K562 (cell line): Measurements from ENCODE around the gene U2AF1L4. TPM values are rescaled to one million over a fixed set of nuclear protein-coding genes. Genes with fewer than 3 reads are reported as not detected.

Experiments used
- ATAC-seq: fragments of 200-7000 bp; cut with Tn5 transposase; 3 replicates; pipeline ENCODE4 v1.9.1; 2020; ENCODE audit warnings: moderate library complexity
- BruUV-seq: library from RNA; stranded (reverse); fragments of 400-500 nt; replicated peaks from 2 replicates; lab custom pipeline; 2021; lab: Mats Ljungman, UMichigan
- CTCF ChIA-PET: fragments of 300-600 bp; formaldehyde crosslinking; extraction: SDS; loops from one replicate; lab custom pipeline; 2021; ENCODE audit warnings: low intra/inter-chr PET ratio; lab: Yijun Ruan, JAX
- POLR2A ChIA-PET: fragments of 300-600, 350-650 bp; sonication (Branson Sonifier 250); formaldehyde crosslinking; extraction: SDS; loops from one replicate; lab custom pipeline; 2021; ENCODE audit warnings: antibody characterized with exemption, inconsistent platforms; lab: Yijun Ruan, JAX
- DNase-seq, 4 experiments: peaks; one replicate each; pipeline versions ENCODE4 v3.0.0 to v3.0.0-alpha.2; 2011 to 2018; ENCODE audit warnings: low spot score in 3 of 4, mixed read lengths in 3 of 4; ENCODE audit errors: extremely low read depth in 1 of 4
- FAIRE-seq: peaks from 2 replicates; lab custom pipeline; 2011; peaks lifted over from hg19 to GRCh38; lab: Jason Lieb, UNC
- H2AFZ ChIP-seq: 2 replicates; pipeline ENCODE4 v1.6.0; 2011; ENCODE audit warnings: low read depth, low read length, control low read depth, inconsistent platforms
- H3K27ac ChIP-seq: fragments of 200-600 bp; 3 replicates; pipeline ENCODE4 v1.8.0; 2011; ENCODE audit warnings: low read depth, mild to moderate bottlenecking, control low read depth, inconsistent platforms, low read length, moderate library complexity, mixed read lengths; ENCODE audit errors: extremely low read depth
- H3K27me3 ChIP-seq, 2 experiments: fragments of 300-600 bp in 1 of 2; 2 replicates in 1 of 2; 3 replicates in 1 of 2; pipeline versions ENCODE4 v1.6.0 to v1.8.0; 2011; ENCODE audit warnings: inconsistent platforms in 2 of 2, low read length in 2 of 2, mild to moderate bottlenecking in 1 of 2, mixed read lengths in 1 of 2, moderate library complexity in 1 of 2; ENCODE audit not compliant: control insufficient read depth in 2 of 2, insufficient read depth in 2 of 2
- H3K36me3 ChIP-seq: fragments of 300-600 bp; 3 replicates; pipeline ENCODE4 v1.8.0; 2011; ENCODE audit warnings: mild to moderate bottlenecking, low read length, inconsistent platforms; ENCODE audit not compliant: control insufficient read depth, insufficient read depth
- H3K4me1 ChIP-seq, 2 experiments: fragments of 200-600 bp in 1 of 2; replicated peaks in 1 of 2; 2 replicates in 1 of 2; 3 replicates in 1 of 2; pipeline versions ENCODE4 v1.5.1 to v1.8.0; 2011; ENCODE audit warnings: inconsistent platforms in 2 of 2, low read length in 2 of 2, mild to moderate bottlenecking in 1 of 2, mixed read lengths in 1 of 2, moderate library complexity in 1 of 2; ENCODE audit not compliant: control insufficient read depth in 2 of 2, insufficient read depth in 2 of 2
- H3K4me2 ChIP-seq: 2 replicates; pipeline ENCODE4 v1.6.1; 2011; ENCODE audit warnings: low read length, control low read depth, inconsistent platforms, mixed read lengths; ENCODE audit not compliant: insufficient read depth
- H3K4me3 ChIP-seq: fragments of 200-600 bp; sonication (generic), shearing (Covaris generic); 2 replicates; pipeline ENCODE4 v1.5.1; 2016; ENCODE audit warnings: control low read depth, inconsistent platforms
- H3K79me2 ChIP-seq: fragments of 200-600 bp; 3 replicates; pipeline ENCODE4 v1.8.0; 2011; ENCODE audit warnings: low read length, inconsistent platforms; ENCODE audit not compliant: control insufficient read depth, insufficient read depth
- H3K9ac ChIP-seq, 2 experiments: 2 replicates each; pipeline versions ENCODE4 v1.6.0 to v1.6.1; 2011; ENCODE audit warnings: low read depth in 2 of 2, low read length in 2 of 2, control low read depth in 1 of 2, inconsistent platforms in 1 of 2, mild to moderate bottlenecking in 1 of 2, mixed read lengths in 1 of 2; ENCODE audit not compliant: insufficient read depth in 1 of 2
- H3K9me1 ChIP-seq: one replicate; pipeline ENCODE4 v1.6.0; 2011; ENCODE audit warnings: inconsistent platforms, mild to moderate bottlenecking, low read length, moderate library complexity; ENCODE audit not compliant: control insufficient read depth, insufficient read depth
- H3K9me3 ChIP-seq: replicated peaks from 2 replicates; pipeline ENCODE4 v1.5.1; 2011; ENCODE audit warnings: low read depth, low read length, inconsistent platforms; ENCODE audit not compliant: control insufficient read depth, insufficient read depth
- H4K20me1 ChIP-seq: replicated peaks from 2 replicates; pipeline ENCODE4 v1.6.1; 2011; ENCODE audit warnings: low read length, inconsistent platforms, mixed read lengths; ENCODE audit not compliant: control insufficient read depth, insufficient read depth
- BMI1 ChIP-seq: fragments of 150-350 bp; IDR thresholded peaks from 2 replicates; pipeline ENCODE4 v1.6.1; 2014; ENCODE audit warnings: low read length
- JUNB ChIP-seq: fragments of 450-650 bp; formaldehyde crosslinking; conservative IDR thresholded peaks from 2 replicates; pipeline ENCODE4 v1.4.0; 2020; ENCODE audit warnings: mild to moderate bottlenecking
- MTF1 ChIP-seq: fragments of 250-450 bp; sonication (Bioruptor Pico); IDR thresholded peaks from 2 replicates; pipeline ENCODE4 v1.9.0; 2021; ENCODE audit warnings: moderate library complexity, mild to moderate bottlenecking, inconsistent platforms, borderline replicate concordance
- POLR2G ChIP-seq: fragments of 200-400 bp; formaldehyde crosslinking; IDR thresholded peaks from 2 replicates; pipeline ENCODE4 v1.6.1; 2017; ENCODE audit warnings: low read depth, mild to moderate bottlenecking, antibody characterized with exemption, low read length, moderate library complexity
- RBFOX2 ChIP-seq: fragments of 200-400 bp; formaldehyde crosslinking; IDR thresholded peaks from 2 replicates; pipeline ENCODE4 v1.6.1; 2017; ENCODE audit warnings: low read depth, mild to moderate bottlenecking, low read length, moderate library complexity
- RBM39 ChIP-seq: fragments of 200-400 bp; formaldehyde crosslinking; optimal IDR thresholded peaks from 2 replicates; pipeline ENCODE3; 2018; ENCODE audit warnings: low read depth, low read length
- SMARCC2 ChIP-seq: fragments of 450-650 bp; IDR thresholded peaks from 2 replicates; pipeline ENCODE4 v1.6.1; 2017; ENCODE audit warnings: antibody characterized with exemption, moderate library complexity, mild to moderate bottlenecking, low read depth
- WGBS: fragments of 100-300 bp; shearing (Covaris generic); methylation state at CpG from one replicate; pipeline ENCODE4 v1.1.6; 2016; ENCODE audit warnings: low coverage, mixed read lengths; ENCODE audit not compliant: insufficient coverage; ENCODE audit errors: missing lambda C conversion rate; 5-methylcytosine and 5-hydroxymethylcytosine counted together
- in situ Hi-C: fragments of 300-500 bp; cut with MboI; formaldehyde crosslinking; loops from 4 replicates; pipeline ENCODE4 v1.15.0; 2018; ENCODE audit warnings: inconsistent platforms, mixed read lengths
- intact Hi-C: fragments of 100-400 bp; cut with micrococcal nuclease; formaldehyde crosslinking; loops from 2 replicates; pipeline ENCODE4 v1.14.2; 2022
- polyA plus RNA-seq, 8 experiments: library from polyadenylated mRNA; depleted of rRNA in 4 of 8; stranded (reverse) in 5 of 8; unstranded in 3 of 8; fragments of >200 nt; fragmentation: Nextera tagmentation in 2 of 8; fragmentation: Illumina TruSeq in 1 of 8; extraction: Ambion mirVana in 2 of 8; extraction: Trizol in 1 of 8; gene quantifications; 2 replicates each; pipeline versions ENCODE4 v1.2.1 to v1.2.3, GENCODE V29; 2011 to 2014; ENCODE audit warnings: inconsistent platforms in 1 of 8, missing spikeins in 1 of 8
- total RNA-seq, 7 experiments: library from RNA; depleted of rRNA in 6 of 7; stranded (reverse); fragments of >200 nt in 6 of 7; fragmentation: Illumina TruSeq in 2 of 7; extraction: Trizol in 2 of 7; gene quantifications; 2 replicates each; pipeline versions ENCODE4 v1.2.1 to v1.2.3, GENCODE V29; 2011 to 2021; ENCODE audit warnings: low replicate concordance in 1 of 7

The U2AF1L4 gene
- total and polyA plus RNA-seq, 9 of the 15 experiments (the other 6 are each of a cell fraction or from before 2014, with no cell fraction given), result 8.4 to 19.5 (median 12.6) TPM

DNA sequence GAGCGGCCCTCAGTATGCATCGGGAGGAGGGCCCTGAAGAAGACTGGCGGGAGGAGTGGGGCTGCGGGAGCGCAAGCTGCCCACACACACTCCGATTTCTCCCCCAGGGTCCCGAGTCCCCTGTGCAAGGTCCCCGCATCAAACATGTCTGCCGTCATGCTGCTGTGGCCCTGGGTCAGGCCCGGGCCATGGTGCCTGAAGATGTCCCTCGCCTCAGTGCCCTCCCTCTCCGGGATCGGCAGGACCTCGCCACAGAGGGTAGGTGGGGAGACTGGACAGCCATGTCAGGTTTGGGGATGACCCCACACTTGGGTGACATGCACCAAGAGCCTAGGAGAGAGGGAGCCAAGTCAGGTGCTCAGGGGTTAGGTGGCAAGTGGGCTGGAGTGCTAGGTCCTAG is 22.8 kb downstream of the U2AF1L4 start:
- WGBS, result 100% methylated on average over 10 of the region's 14 CpGs
- H3K36me3 ChIP-seq, result peaks cover 77% of the 10 kb centered on the region; the same call in 2 of the 3 replicates
- no TSS peak for BruUV-seq
- ChIA-PET POLR2A (interaction anchor here (1.5 kb wide), 1 partner anchor 18 kb away, joined by 5 read pairs; no protein-coding TSS in a partner anchor), CTCF (no interaction called here)
- in situ Hi-C loops (no loop called here), intact Hi-C loops (no loop called here)
- 0 out of 4 replicates have a peak overlapping the region, but pooled peaks of 1 of the 2 experiments have one; percentile 32 for H3K9ac ChIP-seq
- no peak for DNase-seq
- H3K27me3 ChIP-seq, result no peaks in the 10 kb centered on the region
- no peaks in the 10 kb centered on the region for H3K9me1 ChIP-seq
- peaks cover 7 to 34% of the 10 kb centered on the region in 2 experiments for H3K4me1 ChIP-seq
- H3K4me2 ChIP-seq, result no peak overlapping the region
- no peak for FAIRE-seq
- no peaks in the 10 kb centered on the region for H3K9me3 ChIP-seq
- no peak overlapping the region for H3K27ac ChIP-seq
- no peak overlapping the region for H2AFZ ChIP-seq
- ATAC-seq, result no peak
- H3K79me2 ChIP-seq, result peaks cover 33% of the 10 kb centered on the region
- H4K20me1 ChIP-seq, result 0 out of 2 replicates have a peak, but pooled peaks cover 11% of the 10 kb centered on the region
- no peak overlapping the region for H3K4me3 ChIP-seq
- TF ChIP-seq MTF1 (CRISPR knock-in tag) (no peak), JUNB (CRISPR knock-in tag) (no peak), BMI1 (no peak), SMARCC2 (no peak), RBFOX2 (peak; percentile 67), RBM39 (no peak), POLR2G (peak; percentile 65)
